ENCODE results near the gene GCLC.

GRCh38 chr6:53486679-53487078 is 58.2 kb downstream of the GCLC start:
- TF ChIP-seq, protein P1, sequence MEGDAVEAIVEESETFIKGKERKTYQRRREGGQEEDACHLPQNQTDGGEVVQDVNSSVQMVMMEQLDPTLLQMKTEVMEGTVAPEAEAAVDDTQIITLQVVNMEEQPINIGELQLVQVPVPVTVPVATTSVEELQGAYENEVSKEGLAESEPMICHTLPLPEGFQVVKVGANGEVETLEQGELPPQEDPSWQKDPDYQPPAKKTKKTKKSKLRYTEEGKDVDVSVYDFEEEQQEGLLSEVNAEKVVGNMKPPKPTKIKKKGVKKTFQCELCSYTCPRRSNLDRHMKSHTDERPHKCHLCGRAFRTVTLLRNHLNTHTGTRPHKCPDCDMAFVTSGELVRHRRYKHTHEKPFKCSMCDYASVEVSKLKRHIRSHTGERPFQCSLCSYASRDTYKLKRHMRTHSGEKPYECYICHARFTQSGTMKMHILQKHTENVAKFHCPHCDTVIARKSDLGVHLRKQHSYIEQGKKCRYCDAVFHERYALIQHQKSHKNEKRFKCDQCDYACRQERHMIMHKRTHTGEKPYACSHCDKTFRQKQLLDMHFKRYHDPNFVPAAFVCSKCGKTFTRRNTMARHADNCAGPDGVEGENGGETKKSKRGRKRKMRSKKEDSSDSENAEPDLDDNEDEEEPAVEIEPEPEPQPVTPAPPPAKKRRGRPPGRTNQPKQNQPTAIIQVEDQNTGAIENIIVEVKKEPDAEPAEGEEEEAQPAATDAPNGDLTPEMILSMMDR (IDR thresholded peaks at IDR 0.05) = no peak
- no peak for TF ChIP-seq EZH2 (IDR thresholded peaks at IDR 0.05; ENCODE audit: borderline replicate concordance, insufficient read depth, low read depth, low read length, poor library complexity, severe bottlenecking)

Measured in B cell (primary cell).